Breast epithelium (tissue), 3 donors: ENCODE measurements around the gene LGALS9C.
"Not testable (repeated sequence)": the region's sequence is repeated elsewhere in the genome, so short reads cannot be mapped to it uniquely, and the experiment has no call there.

Experiments used
- CTCF ChIP-seq, 3 donors: fragments of 450-650 bp; IDR thresholded peaks; one replicate each; pipeline ENCODE4 v1.5.1; 2016 to 2017; ENCODE audit warnings: antibody characterized with exemption in 3 of 3, mild to moderate bottlenecking in 3 of 3, moderate library complexity in 3 of 3
- POLR2A ChIP-seq: fragments of 450-650 bp; IDR thresholded peaks from one replicate; pipeline ENCODE4 v1.6.1; 2016; ENCODE audit warnings: antibody characterized with exemption, mild to moderate bottlenecking, moderate library complexity
- POLR2AphosphoS5 ChIP-seq, 3 donors: sonication (generic); formaldehyde crosslinking; IDR thresholded peaks; one replicate each; pipeline ENCODE4 v1.6.1; 2017; ENCODE audit warnings: antibody characterized with exemption in 3 of 3

- TF ChIP-seq CTCF (IDR thresholded peaks at IDR 0.05); POLR2A; POLR2AphosphoS5 (IDR thresholded peaks at IDR 0.05): not testable (repeated sequence)
Observed at GRCh38 chr17:18490016-18490415, 13.4 kb downstream of the LGALS9C start.
